NOMO-1 treated with dmso at 0.1 percent for 144 hours (cell line): ENCODE data around the gene MTMR10.

Experiments used
- DNase-seq: peaks from one replicate; lab custom pipeline; 2025; ENCODE audit not compliant: unreplicated experiment; lab: John Stamatoyannopoulos, UW

Gene MTMR10

GRCh38 chr15:31014608-31014925 lies 23.1 kb upstream of the MTMR10 start:
- no peak for DNase-seq

GRCh38 chr15:31013863-31014607 lies 22.6 kb upstream of the MTMR10 start:
- DNase-seq = peak; percentile 49

- DNase-seq = no peak
These were observed 21.0 kb upstream of the MTMR10 start for GRCh38 chr15:31012455-31012854.

GRCh38 chr15:31010036-31010435 lies 18.6 kb upstream of the MTMR10 start:
- no peak for DNase-seq

- no peak for DNase-seq
These were observed 14.2 kb upstream of the MTMR10 start for GRCh38 chr15:31005660-31006059.

- peak; percentile 95 for DNase-seq
These were observed 12.8 kb upstream of the MTMR10 start for GRCh38 chr15:31004220-31004733.

GRCh38 chr15:31001702-31002101 lies 10.3 kb upstream of the MTMR10 start:
- no peak for DNase-seq

GRCh38 chr15:30999729-31000128 lies 8.3 kb upstream of the MTMR10 start:
- no peak for DNase-seq

GRCh38 chr15:30997270-30997669 lies 5.8 kb upstream of the MTMR10 start:
- DNase-seq = no peak

GRCh38 chr15:30992249-30992864 lies 929 bp upstream of the MTMR10 start:
- DNase-seq = no peak

GRCh38 chr15:30990446-30991254 lies 778 bp downstream of the MTMR10 start:
- peak; percentile 13 for DNase-seq

GRCh38 chr15:30990036-30990435 lies 1.4 kb downstream of the MTMR10 start:
- DNase-seq = no peak

- no peak for DNase-seq
These were observed 6.3 kb downstream of the MTMR10 start for GRCh38 chr15:30985081-30985531.

GRCh38 chr15:30984542-30984941 lies 6.9 kb downstream of the MTMR10 start:
- no peak for DNase-seq

- no peak for DNase-seq
These were observed 7.3 kb downstream of the MTMR10 start for GRCh38 chr15:30984118-30984517.

- peak; percentile 68 for DNase-seq
These were observed 12.0 kb downstream of the MTMR10 start for GRCh38 chr15:30979457-30979856.

GRCh38 chr15:30978328-30978727 lies 13.1 kb downstream of the MTMR10 start:
- DNase-seq = no peak

- DNase-seq = no peak
These were observed 17.3 kb downstream of the MTMR10 start for GRCh38 chr15:30974112-30974511.

- DNase-seq = no peak
These were observed 18.0 kb downstream of the MTMR10 start for GRCh38 chr15:30973379-30973778.

GRCh38 chr15:30969724-30970123 lies 21.7 kb downstream of the MTMR10 start:
- DNase-seq = no peak

- no peak for DNase-seq
These were observed 27.7 kb downstream of the MTMR10 start for GRCh38 chr15:30963681-30964080.

GRCh38 chr15:30962659-30963058 lies 28.8 kb downstream of the MTMR10 start:
- no peak for DNase-seq
